Hematopoietic multipotent progenitor cell treated with erythropoietin and hydrocortisone succinate and interleukin-3 and kit ligand, for 4 days (in vitro differentiated cells): ENCODE data around the gene RAD51B.

Source experiments
- DNase-seq: peaks from one replicate; pipeline ENCODE4 v3.0.0-alpha.2; 2015

Gene RAD51B

DNA sequence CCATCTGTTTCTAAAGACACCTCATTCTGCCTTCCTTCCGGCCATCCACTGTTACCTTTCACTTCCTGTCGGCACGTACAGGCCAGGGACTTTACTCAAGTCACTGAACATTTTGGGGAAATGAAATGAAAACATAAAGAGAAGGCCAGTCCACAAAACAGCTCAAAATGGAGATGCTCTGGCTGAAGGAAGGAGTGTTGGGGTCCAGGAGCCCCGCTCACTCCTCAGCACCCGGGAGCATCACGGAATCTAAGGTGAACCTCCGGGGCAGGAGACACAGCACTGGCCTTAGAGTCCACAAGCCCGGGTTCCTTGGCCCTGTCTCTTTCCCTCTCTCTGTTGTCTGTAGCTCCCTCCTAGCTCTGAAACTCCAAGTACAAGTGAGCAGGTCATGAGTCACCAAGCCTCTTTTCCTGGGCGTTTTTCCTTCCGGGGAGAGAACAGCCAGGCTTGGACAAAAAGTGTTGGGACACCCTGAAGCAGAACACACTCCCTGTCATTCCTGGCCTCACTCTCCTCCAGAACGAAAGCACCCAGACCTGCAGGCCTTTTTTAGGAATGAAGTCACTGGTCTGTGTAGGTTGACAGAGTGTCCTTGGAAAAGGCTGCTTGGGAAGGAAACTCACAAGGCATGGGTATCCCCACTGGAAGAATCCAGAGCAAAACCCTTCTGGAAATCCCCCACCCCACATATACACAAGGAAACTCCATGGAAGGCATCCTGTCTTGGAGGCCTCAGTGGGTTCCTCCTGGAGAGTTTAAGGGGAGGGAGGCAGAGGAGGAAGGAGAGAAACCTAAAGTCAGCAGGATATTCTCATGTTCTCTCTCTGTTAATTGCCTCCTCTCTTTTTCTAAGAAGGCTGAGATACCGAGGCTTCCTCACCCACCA lies 728.0 kb downstream of the RAD51B start:
- DNase-seq: no peak

DNA sequence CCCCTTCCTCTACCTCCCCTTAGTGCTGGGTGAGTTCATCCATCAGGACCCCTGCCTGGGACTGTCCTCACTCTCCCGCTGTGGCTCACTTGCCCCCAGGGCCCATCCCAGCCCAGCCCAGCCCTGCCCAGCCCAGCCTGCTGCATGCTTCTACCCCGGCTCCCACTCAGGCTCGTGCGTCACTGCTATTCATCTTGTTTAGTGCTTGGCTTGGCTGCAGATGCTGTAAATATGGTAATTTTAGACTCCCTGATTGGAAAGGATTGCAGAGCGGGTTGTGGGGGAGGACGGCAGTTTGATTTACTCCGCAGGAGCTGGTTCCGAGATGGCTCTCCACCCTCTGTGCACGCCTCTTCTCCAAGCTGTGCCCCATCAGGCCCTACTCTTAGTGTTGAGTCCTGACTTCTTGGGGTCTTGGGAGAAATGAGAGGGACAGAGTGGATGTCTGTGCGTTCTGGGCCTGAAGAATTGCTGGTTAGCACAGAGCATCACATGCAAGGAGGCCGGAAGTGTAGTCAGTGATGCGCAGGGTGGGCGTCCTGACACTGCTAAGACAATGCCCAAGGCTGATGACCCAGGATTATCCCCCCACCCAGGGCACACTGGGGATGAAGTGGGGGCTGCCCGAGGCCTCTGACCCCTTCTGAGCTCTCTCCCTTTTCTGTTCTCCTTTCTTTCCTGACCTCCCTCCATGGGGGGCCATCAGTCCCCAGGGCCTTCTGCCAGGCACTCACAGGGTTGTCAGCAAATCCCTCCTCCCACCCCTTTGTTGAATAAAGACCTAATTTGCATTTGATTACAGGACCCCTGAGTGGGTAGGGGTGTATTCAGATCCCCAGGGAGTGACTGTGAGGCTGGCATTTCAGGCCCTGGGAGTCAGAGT lies 728.9 kb downstream of the RAD51B start:
- DNase-seq: no peak

DNA sequence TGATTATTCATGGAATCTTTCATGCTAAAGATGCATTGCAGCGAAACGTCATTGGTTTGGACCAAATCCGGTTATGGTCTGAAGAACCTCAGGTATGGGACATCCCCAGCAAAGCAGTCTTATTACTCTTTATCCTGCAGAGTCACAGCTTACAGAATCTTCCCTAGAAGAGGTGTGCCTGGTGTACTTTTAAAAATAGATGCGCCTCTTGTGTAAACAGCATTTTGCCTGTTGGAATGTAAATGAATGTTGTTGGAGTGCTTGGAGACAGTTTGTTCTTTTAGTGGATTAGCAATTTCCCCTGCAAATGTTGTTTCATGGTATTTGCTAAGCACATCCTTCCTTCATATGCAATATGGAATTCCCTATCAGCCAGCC lies 730.7 kb downstream of the RAD51B start:
- no peak for DNase-seq

GRCh38 chr14:68551045-68551683 lies 731.6 kb downstream of the RAD51B start:
- DNase-seq: no peak

GRCh38 chr14:68552075-68552474 lies 732.5 kb downstream of the RAD51B start:
- no peak for DNase-seq

DNA sequence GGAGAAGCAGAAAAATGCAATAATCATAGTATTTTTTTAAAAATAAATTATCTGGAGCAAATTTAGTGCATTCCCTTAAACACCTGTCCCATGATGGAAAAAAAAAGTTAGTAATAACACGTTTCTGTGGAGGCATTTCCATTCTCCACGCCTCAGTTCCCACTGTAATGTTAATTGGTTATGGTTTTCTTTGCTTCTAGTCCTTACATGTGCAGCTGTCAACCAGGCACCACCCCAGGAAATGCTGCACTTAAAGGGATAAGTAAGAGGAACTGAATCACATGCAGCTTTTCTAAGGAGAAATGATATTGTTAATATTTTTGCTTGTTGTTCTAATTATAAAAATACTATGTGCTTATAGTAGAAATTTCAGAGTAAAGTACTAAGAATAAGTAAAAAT lies 733.0 kb downstream of the RAD51B start:
- peak; percentile 69 for DNase-seq

DNA sequence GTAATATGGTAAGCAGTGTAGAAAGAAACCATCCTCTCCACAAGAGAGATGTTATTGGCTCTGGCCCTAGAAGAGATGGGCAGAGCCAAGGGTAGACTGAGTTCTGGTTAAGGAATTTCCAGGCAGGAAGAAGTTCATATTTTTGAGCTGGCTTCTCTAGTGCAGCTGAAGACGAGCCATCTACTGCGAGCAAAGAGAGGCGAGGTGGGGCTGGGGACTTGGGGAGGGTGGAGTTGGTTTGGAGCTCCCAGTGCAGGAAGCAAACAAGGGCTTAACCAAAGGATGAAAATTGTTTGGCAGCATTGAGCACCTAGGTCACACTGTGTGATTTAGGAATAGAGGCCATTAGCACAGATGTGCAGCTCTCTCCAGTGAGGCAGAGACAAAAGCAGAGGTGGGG lies 733.7 kb downstream of the RAD51B start:
- DNase-seq: no peak

GRCh38 chr14:68554231-68554630 lies 734.7 kb downstream of the RAD51B start:
- no peak for DNase-seq

DNA sequence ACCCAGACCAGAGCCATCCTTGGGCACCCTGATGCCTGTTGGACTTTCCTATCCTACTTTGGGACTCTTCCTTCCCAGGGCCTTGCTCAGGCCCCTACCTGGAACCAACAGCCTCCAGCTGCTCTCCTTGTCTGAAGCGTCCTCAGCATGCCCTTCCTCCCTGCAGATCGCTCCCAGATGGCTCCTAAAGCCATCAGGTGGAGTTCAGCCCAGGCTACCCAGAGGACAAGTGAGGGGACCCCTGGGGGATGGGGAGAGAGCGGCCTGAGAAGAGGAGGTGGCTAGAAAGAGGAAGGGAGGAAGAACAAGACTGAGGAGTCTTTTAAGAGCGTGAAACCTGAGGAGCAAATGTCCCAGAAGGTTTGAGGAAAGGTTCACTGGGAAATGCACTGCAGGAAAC lies 736.7 kb downstream of the RAD51B start:
- DNase-seq: no peak

GRCh38 chr14:68557648-68558047 lies 738.1 kb downstream of the RAD51B start:
- DNase-seq: peak; percentile 23

- no peak for DNase-seq
Observed at GRCh38 chr14:68558096-68558495, 738.5 kb downstream of the RAD51B start.

- no peak for DNase-seq
Observed at GRCh38 chr14:68559949-68560348, 740.4 kb downstream of the RAD51B start.

GRCh38 chr14:68561531-68562007 lies 742.0 kb downstream of the RAD51B start:
- DNase-seq: no peak

- DNase-seq: no peak
Observed at GRCh38 chr14:68562911-68563250, 743.3 kb downstream of the RAD51B start.

DNA sequence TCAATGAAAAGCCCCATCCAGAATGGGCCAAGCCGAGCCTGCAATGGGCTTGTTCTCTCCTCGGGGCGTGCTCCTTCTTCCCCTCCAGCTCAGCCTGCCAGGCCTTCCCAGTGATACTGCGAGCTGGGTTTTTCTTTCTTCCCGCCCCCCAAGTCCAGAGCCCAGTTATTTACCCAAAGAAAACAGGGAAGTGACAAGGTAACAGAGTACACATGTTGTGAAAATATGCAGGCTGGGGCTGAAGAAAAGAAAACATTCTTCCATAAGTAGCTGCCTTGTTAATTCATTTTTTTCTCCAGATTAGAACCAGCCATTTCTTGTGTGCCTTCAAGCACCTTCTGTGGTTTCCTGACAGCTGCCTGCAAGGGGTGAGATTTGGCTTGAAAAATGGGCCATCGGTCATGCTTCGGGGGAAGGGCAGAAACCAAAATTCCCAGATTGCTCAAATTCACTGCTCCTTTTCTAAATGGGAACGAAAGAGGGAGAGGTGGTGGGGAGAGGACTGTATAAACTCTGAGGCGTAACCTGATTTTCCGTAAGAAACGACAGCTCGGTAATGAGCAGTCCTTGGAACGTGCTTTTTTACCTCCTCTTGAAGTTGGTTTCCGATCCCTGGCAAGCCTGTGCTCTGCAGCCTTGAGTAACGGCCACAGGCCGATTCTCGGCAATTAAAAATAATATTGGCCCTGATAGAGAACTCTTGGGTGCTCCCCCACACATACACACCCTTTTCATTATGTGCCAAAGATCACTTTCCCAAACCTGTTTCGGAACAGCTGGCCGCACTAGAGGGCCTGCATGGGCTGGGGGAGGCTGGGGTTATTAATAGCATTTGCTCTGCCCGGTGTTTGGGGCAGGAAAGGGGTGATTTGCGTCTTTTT lies 743.9 kb downstream of the RAD51B start:
- peak; percentile 63 for DNase-seq

GRCh38 chr14:68564191-68564825 lies 744.7 kb downstream of the RAD51B start:
- DNase-seq: no peak

GRCh38 chr14:68564826-68565759 lies 745.5 kb downstream of the RAD51B start:
- no peak for DNase-seq

DNA sequence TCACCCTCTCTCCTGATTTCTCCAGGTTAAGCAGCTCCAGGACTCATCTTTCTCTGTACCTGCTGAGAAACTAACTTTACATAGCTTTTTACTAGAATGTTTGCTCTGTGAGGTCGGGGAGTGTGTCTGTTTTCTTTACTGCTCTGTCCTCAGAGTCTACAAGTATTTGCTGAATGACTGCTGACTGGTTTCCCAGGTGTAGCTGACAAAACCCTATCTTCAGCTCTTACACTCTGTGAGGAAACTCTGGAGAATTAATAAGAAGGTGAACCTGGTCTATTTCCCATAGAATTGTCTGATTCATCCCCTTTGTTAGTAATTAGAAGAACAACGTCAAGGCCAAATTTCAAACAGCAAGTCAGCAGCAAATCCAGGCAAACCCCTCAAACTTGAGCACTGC lies 746.5 kb downstream of the RAD51B start:
- no peak for DNase-seq

GRCh38 chr14:68568907-68569897 lies 749.6 kb downstream of the RAD51B start:
- DNase-seq: no peak
